HG03280 (cell line): ENCODE results near the gene ADGRL4.
A peak's percentile ranks its signal among the peaks of the same experiment; 100 is the strongest.
"Not testable (repeated sequence)": the region's sequence is repeated elsewhere in the genome, so short reads cannot be mapped to it uniquely, and the experiment has no call there.

Source experiments
- ATAC-seq: cut with Tn5 transposase; IDR thresholded peaks from one replicate; pipeline ENCODE4 v1.9.1; 2021; ENCODE audit warnings: mild to moderate bottlenecking, moderate library complexity; ENCODE audit not compliant: unreplicated experiment

Gene ADGRL4

GRCh38 chr1:79006564-79006963 is at the start of gene ADGRL4:
Gene ADGRL4, minus strand, starts transcription at chr1:79006730. Its CDS starts 76 bp downstream, at chr1:79006654.
- no peak for ATAC-seq

- ATAC-seq: no peak
Measured at GRCh38 chr1:79055856-79056255, 49.3 kb upstream of the ADGRL4 start.

DNA sequence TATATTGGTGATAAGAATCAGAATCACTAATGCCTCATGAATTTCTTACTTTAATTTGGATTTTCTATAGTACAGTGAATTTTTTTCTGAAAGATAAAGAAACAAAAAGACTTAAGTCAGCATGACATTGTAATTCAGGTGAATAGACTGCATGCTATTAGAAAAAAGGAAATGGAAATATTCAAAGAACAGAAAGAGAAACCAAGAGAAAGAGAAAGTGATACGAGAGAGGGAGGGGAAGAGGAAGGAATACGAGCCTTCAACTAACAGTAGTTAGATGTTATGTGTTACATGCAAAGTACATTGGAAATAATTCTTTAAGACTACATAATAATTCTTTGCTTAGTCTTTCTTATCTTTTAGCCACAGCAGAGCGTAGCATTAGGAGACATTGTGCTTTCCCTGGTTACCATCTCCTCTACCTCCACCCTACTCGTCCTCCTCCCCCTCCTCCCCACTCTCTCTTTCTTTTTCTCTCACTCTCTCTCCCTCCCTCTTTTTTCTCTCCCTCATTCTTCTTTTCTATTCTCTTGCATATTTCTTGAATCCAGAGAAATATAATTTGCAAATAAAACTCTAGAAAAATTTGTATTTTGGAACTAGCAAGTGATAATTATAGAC is 46.4 kb upstream of the ADGRL4 start:
- peak; percentile 92 for ATAC-seq

- ATAC-seq: no peak
Measured at GRCh38 chr1:79044974-79045650, 38.6 kb upstream of the ADGRL4 start.

DNA sequence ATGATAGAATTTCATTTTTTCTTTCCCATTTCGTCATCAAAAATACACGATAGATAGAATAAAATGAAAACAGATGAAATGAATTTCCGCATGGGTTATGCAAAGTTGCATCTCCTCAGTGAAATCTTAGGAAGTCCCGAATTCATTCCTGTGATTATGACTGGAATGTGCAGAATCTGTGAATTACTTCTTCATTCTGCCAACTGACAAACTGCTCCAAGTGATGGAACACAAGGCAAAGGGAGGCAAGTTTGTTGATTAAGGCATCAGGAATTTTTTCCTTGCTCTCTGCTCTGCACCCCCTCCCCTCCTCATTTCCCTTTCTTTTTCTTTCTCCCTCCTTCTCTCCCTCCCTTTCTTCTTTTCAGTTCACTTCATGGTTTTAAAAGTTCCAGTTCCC is 37.0 kb upstream of the ADGRL4 start:
- ATAC-seq: no peak

- no peak for ATAC-seq
Measured at GRCh38 chr1:79042539-79042938, 36.0 kb upstream of the ADGRL4 start.

DNA sequence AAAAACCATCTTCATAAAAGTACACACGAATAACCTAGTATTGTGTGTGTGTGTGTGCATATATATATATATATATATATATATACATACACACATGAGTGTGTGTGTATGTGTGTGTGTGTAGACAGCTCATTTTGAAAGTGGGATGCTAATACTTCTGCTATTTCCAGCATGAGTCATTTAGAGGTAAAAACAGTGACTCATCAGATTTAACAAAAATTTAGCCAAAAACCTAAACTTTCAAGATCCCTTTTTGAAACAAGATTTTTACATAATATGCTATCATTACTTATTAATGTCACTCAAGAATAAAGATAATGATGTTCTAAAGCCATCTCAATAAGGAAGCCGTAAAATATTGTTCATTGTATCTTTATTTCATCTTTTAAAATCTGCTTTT is 35.6 kb upstream of the ADGRL4 start:
- ATAC-seq: peak; percentile 54

DNA sequence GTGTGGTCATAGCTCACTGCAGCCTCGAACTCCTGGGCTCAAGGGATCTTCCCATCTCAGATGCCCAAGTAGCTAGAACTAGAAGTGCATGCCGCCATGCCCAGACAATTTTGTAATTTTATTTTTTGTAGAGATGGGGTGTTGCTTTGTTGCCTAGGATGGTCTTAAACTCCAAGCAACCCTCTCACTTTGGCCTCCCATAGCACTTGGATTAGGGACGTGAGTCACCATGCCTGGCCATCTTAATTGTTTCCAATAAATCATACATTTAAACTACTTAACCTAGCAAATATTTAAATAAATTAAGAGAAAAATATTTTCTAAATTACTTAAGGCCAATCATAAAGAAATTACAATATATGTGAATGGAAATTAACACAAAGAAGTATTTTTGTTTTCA is 35.1 kb upstream of the ADGRL4 start:
- ATAC-seq: no peak

GRCh38 chr1:79040424-79041082 is 34.0 kb upstream of the ADGRL4 start:
- peak; percentile 79 for ATAC-seq

- no peak for ATAC-seq
Measured at GRCh38 chr1:79037085-79037484, 30.6 kb upstream of the ADGRL4 start.

- ATAC-seq: no peak
Measured at GRCh38 chr1:79012500-79012899, 6.0 kb upstream of the ADGRL4 start.

DNA sequence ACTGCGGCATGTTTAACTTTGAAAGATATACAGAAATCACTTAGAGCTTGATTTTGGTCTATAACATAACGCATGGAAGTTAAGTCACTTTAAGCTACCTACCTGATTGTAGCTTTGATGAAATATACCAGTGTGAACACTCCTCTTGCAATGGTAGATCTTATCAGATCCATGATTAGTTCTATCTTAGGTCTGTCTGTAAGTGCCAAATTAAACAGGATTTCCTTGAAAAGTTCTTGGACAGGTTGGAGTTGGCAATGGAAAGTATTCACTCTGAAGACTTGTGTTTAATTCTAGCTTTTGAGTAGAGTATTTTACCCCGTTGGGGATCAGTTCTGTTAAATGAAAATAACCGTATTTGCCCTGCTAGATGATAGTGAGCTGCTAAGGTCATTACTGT is 4.1 kb upstream of the ADGRL4 start:
- no peak for ATAC-seq

DNA sequence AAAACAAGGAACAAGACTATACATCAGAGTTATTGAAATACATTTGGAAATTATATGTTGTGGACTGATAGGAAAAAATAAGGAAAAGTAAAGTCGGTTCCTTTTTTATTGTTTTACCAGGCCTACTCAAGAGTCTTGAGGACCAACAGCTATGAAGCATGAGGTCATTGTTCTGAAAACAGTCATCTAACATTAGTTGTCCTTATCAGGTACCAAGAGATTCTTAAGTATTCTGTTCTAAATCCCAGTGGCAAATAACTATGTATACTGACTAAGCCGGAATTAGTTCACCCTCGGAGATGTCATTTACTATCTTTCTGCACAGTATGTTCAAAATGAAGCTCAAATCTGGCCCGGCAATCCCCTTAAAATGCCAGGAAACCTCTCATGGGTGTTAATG is 585 bp downstream of the ADGRL4 start:
- ATAC-seq: no peak

DNA sequence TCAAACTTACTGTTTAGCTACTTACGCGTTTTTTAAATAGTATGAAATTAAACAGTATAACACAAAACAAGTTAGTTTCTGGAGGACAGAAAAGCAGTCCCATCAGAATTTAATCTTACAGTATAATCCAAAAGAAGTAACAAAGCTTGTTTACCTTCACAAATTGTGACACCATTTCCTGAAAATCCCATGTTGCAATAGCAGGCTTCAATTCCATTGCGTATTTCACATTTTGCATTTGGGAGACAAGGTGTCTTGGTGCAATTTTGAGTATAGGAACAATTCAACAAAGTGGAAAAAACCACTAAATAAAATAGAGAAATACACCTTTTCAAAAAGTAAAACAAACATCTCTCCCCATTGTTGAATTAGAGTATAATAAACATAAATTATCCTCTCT is 1.6 kb downstream of the ADGRL4 start:
- no peak for ATAC-seq

DNA sequence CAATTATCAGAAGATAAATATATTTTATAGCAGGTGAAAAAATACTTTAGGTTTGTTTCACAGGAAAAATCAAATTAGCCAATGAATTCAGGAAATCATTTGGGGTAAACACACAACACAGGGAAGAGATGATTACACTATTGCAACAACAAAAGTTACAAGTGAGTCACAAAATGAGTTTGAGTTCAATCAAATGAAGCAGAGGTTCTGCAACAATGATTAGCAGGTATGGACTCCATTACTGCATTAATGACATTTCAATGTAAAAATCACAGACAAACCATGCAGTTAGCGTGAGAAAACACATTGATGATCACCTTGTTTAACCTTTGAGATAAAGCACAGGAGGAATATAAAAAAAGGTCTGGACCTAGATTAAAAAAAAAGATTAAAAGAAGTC is 9.7 kb downstream of the ADGRL4 start:
- ATAC-seq: no peak

DNA sequence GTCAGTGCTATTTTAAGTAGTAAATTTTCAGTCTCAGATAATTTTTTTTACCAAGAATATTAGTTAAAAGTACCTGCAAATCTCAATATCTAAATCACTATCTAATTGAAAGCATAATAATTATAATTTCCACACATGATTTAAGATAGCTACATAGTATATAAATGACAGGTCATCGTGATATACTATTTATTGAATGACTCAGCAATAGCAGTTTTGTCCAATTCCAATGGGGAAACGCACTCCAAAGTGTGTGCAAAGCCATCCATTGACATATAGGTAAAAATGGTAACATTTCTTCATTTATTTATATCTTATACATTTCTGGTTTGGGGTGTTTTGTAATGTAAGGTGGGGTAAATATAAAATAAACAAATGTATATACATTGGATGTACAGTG is 19.5 kb downstream of the ADGRL4 start:
- ATAC-seq: no peak

GRCh38 chr1:78980511-78980910 is 26.0 kb downstream of the ADGRL4 start:
- no peak for ATAC-seq

DNA sequence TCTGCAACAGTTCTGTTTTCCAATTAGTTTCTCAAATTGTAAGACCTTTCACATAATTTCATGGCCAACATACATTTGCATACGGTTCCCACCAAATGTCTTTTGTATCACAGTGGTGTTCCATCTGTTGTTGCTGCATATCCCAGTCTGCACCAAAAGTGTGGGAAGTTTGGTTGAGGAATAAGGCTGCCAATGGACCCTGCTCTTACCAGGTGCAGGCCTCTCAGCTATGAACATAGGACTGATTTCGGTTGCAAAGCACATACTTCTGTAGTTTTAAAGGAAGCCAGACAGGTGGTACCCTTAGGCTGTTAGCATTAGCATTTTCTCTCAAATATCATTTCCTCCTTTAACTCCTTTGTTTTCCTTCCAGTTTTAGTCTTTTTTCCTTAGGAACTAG is 33.8 kb downstream of the ADGRL4 start:
- no peak for ATAC-seq

DNA sequence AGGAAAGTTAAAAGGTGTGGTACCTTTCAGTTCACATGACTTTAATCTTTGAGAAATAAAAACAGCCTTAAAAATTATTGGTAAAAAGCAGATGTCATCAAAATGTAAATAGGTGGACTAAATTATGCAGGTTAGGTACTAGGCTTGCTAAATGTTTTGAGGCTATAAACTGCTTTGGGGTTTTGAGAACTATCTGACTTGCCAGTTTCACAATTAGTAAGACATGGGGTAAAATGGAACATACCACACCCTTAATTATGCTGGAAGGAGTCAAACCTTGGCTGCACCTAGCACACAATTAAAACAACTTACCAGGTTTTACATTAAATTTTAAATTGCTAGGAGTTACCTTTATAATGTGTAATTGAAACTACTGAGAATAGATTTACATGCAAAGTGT is 39.4 kb downstream of the ADGRL4 start:
- ATAC-seq: not testable (repeated sequence)

GRCh38 chr1:78958711-78959110 is 47.8 kb downstream of the ADGRL4 start:
- no peak for ATAC-seq

DNA sequence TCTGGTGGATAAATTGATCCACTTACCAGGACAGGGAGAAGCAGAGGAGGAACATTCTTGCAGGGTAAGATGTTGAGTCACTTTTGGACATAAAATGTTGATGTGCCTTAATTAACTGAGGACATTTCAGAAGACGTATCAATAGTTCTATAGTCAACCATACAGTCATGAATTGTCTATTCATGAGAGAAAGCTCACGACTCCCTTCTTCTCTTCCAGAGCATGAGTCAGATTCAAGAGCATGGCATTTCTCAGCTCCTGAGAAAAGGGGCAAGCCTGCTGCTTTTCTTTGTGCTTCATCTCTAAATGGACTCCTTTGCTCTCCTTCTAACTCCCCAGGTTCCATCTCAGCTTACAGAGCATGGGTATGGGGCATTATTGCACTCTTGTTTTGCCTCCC is 55.7 kb downstream of the ADGRL4 start:
- ATAC-seq: no peak

DNA sequence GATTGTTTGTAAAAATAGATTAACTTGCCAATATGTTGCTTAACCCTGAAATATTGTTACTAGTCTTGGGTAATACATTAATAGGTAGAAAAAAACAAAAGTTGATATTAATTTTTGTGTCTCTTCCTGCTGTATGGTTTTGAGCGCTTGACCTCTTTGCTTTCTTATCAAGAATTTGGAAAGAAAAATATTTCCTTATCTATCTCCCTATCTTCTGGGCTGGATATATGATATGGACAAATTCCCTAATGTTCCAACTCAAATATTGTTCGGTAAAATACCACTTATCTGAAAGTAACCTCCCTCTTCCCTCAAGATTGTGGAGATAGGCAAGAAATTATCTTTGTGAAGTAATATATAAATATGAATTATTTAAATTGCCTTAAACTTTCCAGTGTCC is 57.3 kb downstream of the ADGRL4 start:
- no peak for ATAC-seq
